Measurements from ENCODE around the gene ROPN1L.

Gene ROPN1L

GRCh38 chr5:10466446-10467073 is 24.9 kb downstream of the ROPN1L start:
- no peaks in the 10 kb centered on the region for H3K9me3 ChIP-seq (ENCODE audit: insufficient read depth, low read depth, low read length)
- H4K8ac ChIP-seq (ENCODE audit: low read depth, low read length) = no peak overlapping the region
- no peaks in the 10 kb centered on the region for H3K79me2 ChIP-seq (ENCODE audit: control insufficient read depth, insufficient read depth, low read length, poor library complexity)
- no peak overlapping the region for H2AK5ac ChIP-seq (ENCODE audit: low read length)
- H3K14ac ChIP-seq (ENCODE audit: low read length) = no peak overlapping the region
- H2BK12ac ChIP-seq (ENCODE audit: low read length) = peak overlapping the region; percentile 46
- no peak overlapping the region for H3K23ac ChIP-seq (ENCODE audit: low read length)
- no peak overlapping the region for H2AFZ ChIP-seq (ENCODE audit: insufficient read depth, low read length, poor library complexity)
- no CpG with 5 or more reads among the region's 17 CpGs for WGBS (ENCODE audit: extremely low coverage, insufficient coverage, insufficient read length)
- no peak overlapping the region for H2BK120ac ChIP-seq (ENCODE audit: insufficient read depth, low read length, poor library complexity)
- no peak overlapping the region for H2BK5ac ChIP-seq (ENCODE audit: low read depth, low read length, poor library complexity)
- no peak overlapping the region for H3K4me2 ChIP-seq (ENCODE audit: low read length)
- no peak overlapping the region for H4K91ac ChIP-seq (ENCODE audit: low read depth, low read length)
- peaks cover 7 to 9% of the 10 kb centered on the region in 2 experiments for H3K4me1 ChIP-seq (ENCODE audit: control insufficient read depth in 1 of 2, insufficient read depth in 2 of 2, low read length in 2 of 2)
- peaks cover 1% of the 10 kb centered on the region for H3K79me1 ChIP-seq (ENCODE audit: low read length)
- H4K12ac ChIP-seq (ENCODE audit: low read depth, low read length) = no peak overlapping the region
- no peaks in the 10 kb centered on the region for H3K27me3 ChIP-seq (ENCODE audit: insufficient read depth, low read length)
- DNase-seq = no peak
- no peaks in the 10 kb centered on the region for H3K36me3 ChIP-seq (ENCODE audit: control insufficient read depth in 1 of 2, insufficient read depth in 2 of 2, low read length in 2 of 2)
- no peak overlapping the region for H3K27ac ChIP-seq (ENCODE audit: low read depth, low read length)
- no peak overlapping the region for H3K4me3 ChIP-seq (ENCODE audit: low read depth, low read length)
- no peak overlapping the region for H3K18ac ChIP-seq (ENCODE audit: low read length)
- H3K4ac ChIP-seq (ENCODE audit: low read depth, low read length) = no peak overlapping the region
- no peak overlapping the region for H3K9ac ChIP-seq (ENCODE audit: low read length)

- Histone ChIP-seq H4K8ac (ENCODE audit: low read depth, low read length) (peak overlapping the region; percentile 17), H3K9ac (ENCODE audit: low read length) (no peak overlapping the region), H3K4ac (ENCODE audit: low read depth, low read length) (no peak overlapping the region), H4K12ac (ENCODE audit: low read depth, low read length) (no peak overlapping the region), H3K27ac (ENCODE audit: low read depth, low read length) (no peak overlapping the region), H3K18ac (ENCODE audit: low read length) (peak overlapping the region; percentile 49), H3K4me2 (ENCODE audit: low read length) (no peak overlapping the region), H2BK120ac (ENCODE audit: insufficient read depth, low read length, poor library complexity) (no peak overlapping the region), H3K79me1 (ENCODE audit: low read length) (peaks cover 1% of the 10 kb centered on the region), H3K23ac (ENCODE audit: low read length) (no peak overlapping the region), H2BK12ac (ENCODE audit: low read length) (peak overlapping the region; percentile 18), H3K4me1 (ENCODE audit: control insufficient read depth in 1 of 2, insufficient read depth in 2 of 2, low read length in 2 of 2) (peaks cover 7 to 9% of the 10 kb centered on the region in 2 experiments), H3K36me3 (ENCODE audit: control insufficient read depth in 1 of 2, insufficient read depth in 2 of 2, low read length in 2 of 2) (no peaks in the 10 kb centered on the region), H2AK5ac (ENCODE audit: low read length) (no peak overlapping the region), H3K14ac (ENCODE audit: low read length) (peak overlapping the region; percentile 19), H3K27me3 (ENCODE audit: insufficient read depth, low read length) (no peaks in the 10 kb centered on the region), H3K9me3 (ENCODE audit: insufficient read depth, low read depth, low read length) (no peaks in the 10 kb centered on the region), H3K79me2 (ENCODE audit: control insufficient read depth, insufficient read depth, low read length, poor library complexity) (no peaks in the 10 kb centered on the region), H3K4me3 (ENCODE audit: low read depth, low read length) (no peak overlapping the region), H2AFZ (ENCODE audit: insufficient read depth, low read length, poor library complexity) (no peak overlapping the region), H4K91ac (ENCODE audit: low read depth, low read length) (no peak overlapping the region), H2BK5ac (ENCODE audit: low read depth, low read length, poor library complexity) (peak overlapping the region; percentile 1)
- DNase-seq = peak in 1 of 2 donors; percentile 12
- WGBS (ENCODE audit: extremely low coverage, insufficient coverage, insufficient read length) = no CpG with 5 or more reads among the region's 21 CpGs
Observed at GRCh38 chr5:10467281-10468198, 25.9 kb downstream of the ROPN1L start.

- Histone ChIP-seq H3K23ac (ENCODE audit: low read length) (no peak overlapping the region), H3K4me1 (ENCODE audit: control insufficient read depth in 1 of 2, insufficient read depth in 2 of 2, low read length in 2 of 2) (peaks cover 7 to 9% of the 10 kb centered on the region in 2 experiments), H2AFZ (ENCODE audit: insufficient read depth, low read length, poor library complexity) (no peak overlapping the region), H3K4me3 (ENCODE audit: low read depth, low read length) (no peak overlapping the region), H3K27ac (ENCODE audit: low read depth, low read length) (no peak overlapping the region), H3K27me3 (ENCODE audit: insufficient read depth, low read length) (no peaks in the 10 kb centered on the region), H2BK12ac (ENCODE audit: low read length) (no peak overlapping the region), H3K36me3 (ENCODE audit: control insufficient read depth in 1 of 2, insufficient read depth in 2 of 2, low read length in 2 of 2) (no peaks in the 10 kb centered on the region), H3K9me3 (ENCODE audit: insufficient read depth, low read depth, low read length) (no peaks in the 10 kb centered on the region), H3K4ac (ENCODE audit: low read depth, low read length) (no peak overlapping the region), H4K12ac (ENCODE audit: low read depth, low read length) (no peak overlapping the region), H3K14ac (ENCODE audit: low read length) (no peak overlapping the region), H3K79me1 (ENCODE audit: low read length) (peaks cover 1% of the 10 kb centered on the region), H3K79me2 (ENCODE audit: control insufficient read depth, insufficient read depth, low read length, poor library complexity) (no peaks in the 10 kb centered on the region), H2BK120ac (ENCODE audit: insufficient read depth, low read length, poor library complexity) (no peak overlapping the region), H4K91ac (ENCODE audit: low read depth, low read length) (no peak overlapping the region), H2BK5ac (ENCODE audit: low read depth, low read length, poor library complexity) (no peak overlapping the region), H3K18ac (ENCODE audit: low read length) (no peak overlapping the region), H2AK5ac (ENCODE audit: low read length) (no peak overlapping the region), H3K4me2 (ENCODE audit: low read length) (no peak overlapping the region), H4K8ac (ENCODE audit: low read depth, low read length) (no peak overlapping the region), H3K9ac (ENCODE audit: low read length) (no peak overlapping the region)
- no CpG with 5 or more reads among the region's 2 CpGs for WGBS (ENCODE audit: extremely low coverage, insufficient coverage, insufficient read length)
- DNase-seq = no peak
Observed at GRCh38 chr5:10468256-10468655, 26.6 kb downstream of the ROPN1L start.

- Histone ChIP-seq H3K27me3 (ENCODE audit: insufficient read depth, low read length) (no peaks in the 10 kb centered on the region), H2BK12ac (ENCODE audit: low read length) (no peak overlapping the region), H4K12ac (ENCODE audit: low read depth, low read length) (no peak overlapping the region), H3K79me2 (ENCODE audit: control insufficient read depth, insufficient read depth, low read length, poor library complexity) (no peaks in the 10 kb centered on the region), H3K18ac (ENCODE audit: low read length) (no peak overlapping the region), H3K9me3 (ENCODE audit: insufficient read depth, low read depth, low read length) (no peaks in the 10 kb centered on the region), H3K36me3 (ENCODE audit: control insufficient read depth in 1 of 2, insufficient read depth in 2 of 2, low read length in 2 of 2) (no peaks in the 10 kb centered on the region), H3K27ac (ENCODE audit: low read depth, low read length) (no peak overlapping the region), H3K4me3 (ENCODE audit: low read depth, low read length) (no peak overlapping the region), H3K4me2 (ENCODE audit: low read length) (no peak overlapping the region), H2BK5ac (ENCODE audit: low read depth, low read length, poor library complexity) (no peak overlapping the region), H4K91ac (ENCODE audit: low read depth, low read length) (no peak overlapping the region), H2AK5ac (ENCODE audit: low read length) (no peak overlapping the region), H3K14ac (ENCODE audit: low read length) (no peak overlapping the region), H2AFZ (ENCODE audit: insufficient read depth, low read length, poor library complexity) (no peak overlapping the region), H3K79me1 (ENCODE audit: low read length) (peaks cover 1% of the 10 kb centered on the region), H3K9ac (ENCODE audit: low read length) (no peak overlapping the region), H3K23ac (ENCODE audit: low read length) (no peak overlapping the region), H3K4me1 (ENCODE audit: control insufficient read depth in 1 of 2, insufficient read depth in 2 of 2, low read length in 2 of 2) (peaks cover 7 to 9% of the 10 kb centered on the region in 2 experiments), H2BK120ac (ENCODE audit: insufficient read depth, low read length, poor library complexity) (no peak overlapping the region), H3K4ac (ENCODE audit: low read depth, low read length) (no peak overlapping the region), H4K8ac (ENCODE audit: low read depth, low read length) (no peak overlapping the region)
- no CpG with 5 or more reads among the region's 8 CpGs for WGBS (ENCODE audit: extremely low coverage, insufficient coverage, insufficient read length)
- no peak for DNase-seq
Observed at GRCh38 chr5:10469253-10470050, 27.8 kb downstream of the ROPN1L start.
